Measurements from ENCODE around the gene CRLF2.
"Not testable (repeated sequence)": the region's sequence is repeated elsewhere in the genome, so short reads cannot be mapped to it uniquely, and the experiment has no call there.

The CRLF2 gene

DNA sequence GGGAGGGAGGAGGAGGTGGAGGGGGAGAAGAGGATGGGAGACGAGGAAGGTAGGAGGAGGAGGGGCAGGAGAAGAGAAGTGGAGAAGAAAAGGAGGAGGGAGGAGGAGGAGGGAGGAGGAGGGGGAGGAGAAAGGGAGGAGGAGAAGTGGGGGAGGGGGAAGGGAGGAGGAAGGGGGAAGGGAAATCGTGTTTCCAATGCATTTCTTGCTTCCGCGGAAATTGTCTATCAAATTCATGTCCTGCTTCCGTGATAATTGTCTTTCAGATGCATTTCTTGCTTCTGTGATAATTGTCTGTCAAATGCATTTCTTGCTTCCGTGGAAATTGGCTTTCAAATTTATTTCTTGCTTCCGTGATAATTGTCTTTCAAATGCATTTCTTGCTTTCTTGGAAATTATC is 43.3 kb downstream of the CRLF2 start:
- no peak for DNase-seq (ENCODE audit: low read depth in 2 of 2)

DNA sequence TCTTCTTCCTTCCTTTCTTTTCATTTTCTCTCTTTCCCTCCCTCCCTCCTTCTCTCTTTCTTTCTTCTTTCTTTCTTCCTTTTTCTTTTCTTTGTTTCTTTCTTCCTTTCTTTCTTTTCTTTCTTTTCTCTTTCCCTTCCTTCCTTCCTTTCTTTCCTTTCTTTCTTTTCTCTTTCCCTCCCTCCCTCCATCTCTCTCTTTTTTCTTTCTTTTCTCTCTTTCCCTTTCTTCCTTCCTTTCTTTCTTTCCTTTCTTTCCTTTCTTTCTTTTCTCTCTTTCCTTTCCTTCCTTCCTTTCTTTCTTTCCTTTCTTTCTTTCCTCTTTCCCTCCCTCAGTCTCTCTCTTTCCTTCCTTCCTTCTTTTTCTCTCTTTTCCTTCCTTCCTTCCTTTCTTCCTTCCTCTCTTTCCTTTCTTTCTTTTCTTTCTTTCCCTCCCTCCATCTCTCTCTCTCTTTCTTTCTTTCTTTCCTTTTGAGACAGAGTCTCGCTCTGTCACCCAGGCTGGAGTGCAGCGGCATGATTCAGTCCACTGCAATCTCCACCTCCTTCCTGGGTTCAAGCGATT is 44.4 kb downstream of the CRLF2 start:
- no peak for DNase-seq (ENCODE audit: low read depth in 2 of 2)

DNA sequence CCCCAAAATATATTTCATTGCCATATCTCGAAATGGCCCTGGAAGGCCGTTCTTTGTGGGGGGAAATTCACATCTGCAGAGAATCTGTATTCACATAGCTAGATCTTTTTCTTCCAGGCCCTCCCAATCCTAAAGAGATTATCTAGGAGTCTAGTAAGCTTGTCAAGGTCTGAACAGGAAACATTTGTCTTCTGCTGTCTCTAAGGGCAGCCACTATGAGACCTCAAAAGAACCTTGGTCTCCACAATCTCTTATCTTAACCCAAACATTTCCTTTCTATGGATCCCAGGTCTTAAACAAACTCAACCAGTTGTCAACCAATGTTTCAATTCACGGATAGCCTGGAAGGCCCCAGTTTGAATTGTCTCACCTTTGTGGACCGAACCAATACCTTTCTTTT is 45.0 kb downstream of the CRLF2 start:
- no peak for DNase-seq (ENCODE audit: low read depth in 2 of 2)

DNA sequence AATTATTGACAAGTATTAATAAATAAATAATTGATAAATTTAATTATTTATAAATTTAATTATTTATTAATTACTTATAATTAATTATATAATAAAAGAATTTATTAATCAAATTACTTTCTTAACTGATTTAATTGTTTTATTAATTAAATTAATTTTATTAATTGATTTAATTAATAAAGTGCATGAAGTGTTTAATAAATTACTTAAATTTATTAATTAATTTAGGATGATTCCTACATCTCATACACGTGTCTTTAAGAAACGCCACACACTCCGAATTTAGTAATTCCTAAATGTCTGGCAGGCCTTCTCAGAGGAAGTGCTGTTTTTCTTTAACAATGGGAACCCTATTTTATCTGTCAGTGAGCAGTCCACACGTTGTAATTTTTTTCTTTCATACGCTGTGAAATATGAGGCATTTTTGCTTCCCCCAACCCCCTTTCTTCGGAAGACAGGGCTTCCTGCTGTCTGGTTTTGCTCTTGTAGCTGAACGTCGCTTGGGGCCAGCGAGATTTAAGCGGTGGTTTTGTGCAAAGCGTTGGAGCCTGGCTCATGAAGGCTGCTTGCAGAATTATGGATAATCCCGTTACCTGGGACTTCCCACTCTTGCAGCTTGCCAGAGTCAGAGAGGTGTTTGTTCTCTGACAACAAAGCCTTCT is 46.8 kb downstream of the CRLF2 start:
- DNase-seq (ENCODE audit: low read depth in 2 of 2) = no peak

DNA sequence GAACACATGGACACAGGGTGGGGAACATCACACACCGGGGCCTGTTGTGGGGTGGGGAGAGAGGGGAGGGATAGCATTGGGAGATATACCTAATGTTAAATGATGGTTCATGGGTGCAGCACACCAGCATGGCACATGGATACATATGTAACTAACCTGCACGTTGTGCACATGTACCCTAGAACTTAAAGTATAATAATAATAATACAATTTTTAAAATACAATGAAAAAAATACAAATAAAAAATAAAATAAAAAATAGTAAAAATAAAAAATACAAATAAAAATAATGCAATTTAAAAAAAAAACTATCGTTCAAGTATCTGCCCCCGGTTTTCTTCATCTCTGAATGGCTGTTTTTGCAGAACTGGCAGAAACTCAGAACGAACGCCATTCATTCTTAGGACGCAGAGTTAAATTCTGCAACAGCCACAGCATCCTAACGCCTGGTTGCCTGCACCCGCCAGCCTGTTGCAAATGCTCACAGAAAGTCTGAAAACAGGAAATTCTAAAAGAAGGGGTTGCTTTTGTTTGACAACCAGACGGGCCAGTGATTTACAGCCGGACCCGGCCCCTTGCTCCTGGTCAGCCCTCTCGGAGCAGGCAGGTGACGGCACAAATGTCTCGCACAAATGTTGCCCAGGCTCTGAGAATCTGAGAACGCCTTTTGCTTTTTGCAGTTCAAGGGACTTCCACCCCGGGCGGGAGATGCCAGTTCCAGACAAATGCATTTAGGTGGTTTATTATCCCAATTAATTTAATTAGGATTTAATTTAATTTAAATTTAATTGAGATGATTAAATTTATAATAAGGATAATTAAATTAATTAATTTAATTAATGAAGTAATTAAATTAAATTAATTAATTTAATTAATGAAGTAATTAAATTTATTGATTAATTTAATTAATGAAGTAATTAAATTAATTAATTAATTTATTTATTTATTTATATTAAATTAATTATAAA is 47.8 kb downstream of the CRLF2 start:
- no peak for DNase-seq (ENCODE audit: low read depth in 2 of 2)

DNA sequence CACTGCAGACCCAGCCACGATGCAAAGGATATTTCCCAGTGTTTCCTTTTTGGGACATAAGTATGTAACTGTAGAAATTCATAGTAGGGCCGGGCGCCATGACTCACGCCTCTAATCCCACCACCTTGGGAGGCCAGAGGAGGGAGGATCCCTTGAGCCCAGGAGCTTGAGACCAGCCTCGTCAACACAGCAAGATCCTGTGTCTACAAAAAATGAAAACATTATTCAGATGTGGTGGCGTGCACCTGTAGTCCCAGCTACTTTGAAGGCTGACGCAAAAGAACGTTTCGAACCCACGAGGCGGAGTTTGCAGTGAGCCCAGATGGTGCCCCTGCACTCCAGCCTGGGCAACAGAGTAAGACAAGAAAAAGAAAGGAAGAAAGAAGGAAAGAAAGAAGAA is 49.2 kb downstream of the CRLF2 start:
- DNase-seq (ENCODE audit: low read depth in 2 of 2) = no peak

DNA sequence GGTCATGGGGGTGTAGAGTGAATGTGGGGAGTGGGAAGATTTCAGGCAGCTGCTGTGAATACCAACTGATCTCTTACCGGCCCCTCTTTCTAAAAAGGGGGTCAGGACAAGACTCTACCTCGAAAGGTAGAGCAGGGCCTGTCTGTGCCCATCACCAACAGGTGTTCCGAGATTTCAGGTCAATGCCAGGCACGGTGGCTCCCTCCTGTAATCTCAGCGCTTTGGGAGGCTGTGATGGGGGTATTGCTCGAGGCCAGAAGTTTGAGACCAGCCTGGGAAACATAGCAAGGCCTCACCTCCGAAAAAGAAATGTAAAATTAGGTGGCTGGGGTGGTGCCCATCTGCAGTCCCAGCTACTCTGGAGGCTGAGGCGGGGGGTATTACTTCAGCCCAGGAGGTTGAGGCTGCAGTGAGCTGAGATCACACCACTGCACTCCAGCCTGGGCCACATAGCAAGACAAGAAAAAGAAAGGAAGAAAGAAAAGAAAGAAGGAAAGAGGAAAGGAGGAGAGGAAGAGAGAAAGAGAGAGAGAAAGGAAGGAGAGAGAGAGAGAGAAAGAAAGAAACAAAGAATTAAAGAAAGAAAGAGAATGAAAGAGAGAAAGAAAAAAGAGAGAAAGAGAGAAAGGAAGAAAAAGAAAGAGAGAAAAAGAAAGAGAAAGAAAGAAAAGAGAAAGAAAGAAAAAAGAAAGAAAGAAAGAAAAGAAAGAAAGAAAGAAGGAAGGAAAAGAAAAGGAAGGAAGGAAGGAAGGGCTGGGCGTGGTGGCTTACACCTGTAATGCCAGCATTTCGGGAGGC is 50.1 kb downstream of the CRLF2 start:
- no peak for DNase-seq (ENCODE audit: low read depth in 2 of 2)

DNA sequence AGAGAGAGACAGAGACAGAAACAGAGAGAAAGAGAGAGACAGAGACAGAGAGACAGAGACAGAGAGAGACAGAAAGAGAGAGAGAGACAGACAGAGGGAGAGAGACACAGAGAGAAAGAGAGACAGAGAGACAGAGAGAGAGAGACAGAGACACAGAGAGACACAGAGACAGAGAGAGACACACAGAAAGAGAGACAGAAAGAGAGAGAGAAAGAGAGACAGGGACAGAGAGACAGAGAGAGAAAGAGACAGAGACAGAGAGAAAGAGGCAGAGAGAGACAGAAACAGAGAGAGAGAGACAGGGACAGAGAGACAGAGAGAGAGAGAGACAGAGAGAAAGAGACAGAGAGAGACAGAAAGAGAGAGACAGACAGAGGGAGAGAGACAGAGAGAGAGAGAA is 52.9 kb downstream of the CRLF2 start:
- no peak for DNase-seq (ENCODE audit: low read depth in 2 of 2)

DNA sequence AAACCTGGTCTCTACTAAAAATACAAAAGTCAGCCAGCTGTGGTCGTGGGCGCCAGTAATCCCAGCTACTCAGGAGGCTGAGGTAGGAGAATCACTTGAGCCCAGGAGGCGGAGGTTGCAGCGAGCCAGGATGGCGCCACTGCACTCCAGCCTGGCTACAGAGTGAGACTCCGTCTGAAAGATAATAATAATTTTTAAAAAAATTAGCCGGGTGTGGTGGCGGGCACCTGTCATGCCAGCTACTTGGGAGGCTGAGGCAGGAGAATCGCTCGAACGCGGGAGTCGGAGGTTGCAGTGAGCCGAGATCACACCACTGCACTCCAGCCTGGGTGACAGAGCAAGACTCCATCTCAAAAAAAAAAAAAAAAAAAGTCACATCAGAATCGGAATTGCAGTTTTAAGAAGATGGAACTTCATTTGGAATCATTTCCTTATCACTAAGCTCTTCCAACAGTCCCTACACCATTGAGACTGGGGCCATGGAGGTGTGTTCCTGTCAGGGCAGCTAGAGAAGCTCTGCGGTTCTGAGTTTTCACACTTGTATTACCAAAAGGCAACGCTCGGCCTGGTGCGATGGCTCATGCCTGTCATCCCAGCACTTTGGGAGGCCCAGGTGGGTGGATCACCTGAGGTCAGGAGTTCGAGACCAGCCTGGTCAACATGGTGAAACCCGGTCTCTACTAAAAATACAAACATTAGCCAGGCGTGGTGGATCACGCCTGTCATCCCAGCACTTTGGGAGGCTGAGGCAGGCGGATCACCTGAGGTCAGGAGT is 55.6 kb downstream of the CRLF2 start:
- DNase-seq (ENCODE audit: low read depth in 2 of 2) = not testable (repeated sequence)

DNA sequence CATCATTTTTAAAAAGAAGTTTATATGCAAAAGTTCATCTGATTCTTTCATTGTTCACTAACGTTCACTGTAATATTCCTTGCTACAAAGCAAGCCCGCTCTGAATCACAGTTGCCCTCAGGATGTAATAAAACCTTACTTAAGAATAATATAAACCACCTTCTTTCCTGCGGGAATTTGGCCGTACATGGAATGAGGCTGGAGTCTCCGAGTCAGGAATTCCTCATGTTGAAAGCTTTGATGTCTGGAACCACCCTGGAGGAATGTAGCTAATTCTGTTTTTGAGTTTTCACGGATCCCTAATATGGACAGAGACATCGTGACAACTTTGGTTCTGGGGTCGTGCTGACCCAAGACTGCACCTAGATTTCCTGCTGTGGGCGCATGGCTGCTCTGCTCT is 58.5 kb downstream of the CRLF2 start:
- no peak for DNase-seq (ENCODE audit: low read depth in 2 of 2)

DNA sequence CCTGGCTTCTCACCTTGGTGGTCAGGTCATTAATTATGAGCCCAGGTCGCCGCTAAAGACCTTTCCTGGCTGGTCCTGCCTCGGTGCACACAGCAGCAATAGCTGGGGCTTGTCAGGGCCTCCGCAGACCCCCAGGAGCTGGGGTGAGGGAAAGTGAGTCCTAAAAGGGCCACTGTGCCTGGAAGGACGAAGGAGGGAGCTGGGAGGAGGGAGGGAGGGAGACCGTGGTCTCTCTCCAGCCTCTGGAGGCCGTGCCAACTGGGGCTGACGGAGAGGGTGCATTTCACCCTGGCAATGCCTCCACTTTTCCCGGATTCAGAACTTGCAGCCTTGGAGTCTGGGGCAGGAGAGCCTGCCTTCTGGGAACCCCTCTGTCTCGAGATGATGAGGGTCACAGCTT is 60.4 kb downstream of the CRLF2 start:
- no peak for DNase-seq (ENCODE audit: low read depth in 2 of 2)

DNA sequence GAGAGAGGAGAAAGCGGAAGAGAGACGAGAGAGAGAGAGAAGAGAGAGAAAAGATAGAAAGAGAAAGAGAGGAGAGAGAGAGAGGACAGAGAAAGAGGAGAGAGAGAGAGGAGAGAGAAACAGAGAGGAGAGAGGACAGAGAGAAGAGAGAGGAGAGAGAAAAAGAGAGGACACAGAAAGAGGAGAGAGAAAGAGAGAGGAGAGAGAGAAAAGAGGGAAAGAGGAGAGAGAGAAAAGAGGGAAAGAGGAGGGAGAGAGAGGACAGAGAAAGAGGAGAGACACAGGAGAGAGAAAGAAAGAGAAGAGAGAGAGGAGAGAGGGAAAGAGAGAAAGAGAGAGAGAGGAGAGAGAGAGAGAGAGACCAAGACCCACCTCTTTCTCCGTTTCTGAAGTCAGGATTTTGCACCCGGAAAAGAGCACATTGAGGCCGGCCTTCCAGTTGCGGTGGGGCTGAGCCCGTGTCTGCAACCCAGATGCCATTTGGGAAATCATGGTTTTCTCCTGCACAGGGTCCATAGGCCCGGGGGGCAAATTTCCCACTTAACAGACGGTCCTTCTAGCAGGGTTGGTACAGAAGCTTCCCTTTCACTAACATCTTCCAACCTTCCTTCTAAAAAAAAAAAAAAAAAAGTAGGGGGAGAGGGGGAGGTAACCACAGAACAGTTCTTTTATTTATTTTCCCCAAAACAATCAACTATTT is 60.9 kb downstream of the CRLF2 start:
- DNase-seq (ENCODE audit: low read depth in 2 of 2) = no peak

GRCh38 chrX:1150569-1151347 is 61.7 kb downstream of the CRLF2 start:
- no peak for DNase-seq (ENCODE audit: low read depth in 2 of 2)

DNA sequence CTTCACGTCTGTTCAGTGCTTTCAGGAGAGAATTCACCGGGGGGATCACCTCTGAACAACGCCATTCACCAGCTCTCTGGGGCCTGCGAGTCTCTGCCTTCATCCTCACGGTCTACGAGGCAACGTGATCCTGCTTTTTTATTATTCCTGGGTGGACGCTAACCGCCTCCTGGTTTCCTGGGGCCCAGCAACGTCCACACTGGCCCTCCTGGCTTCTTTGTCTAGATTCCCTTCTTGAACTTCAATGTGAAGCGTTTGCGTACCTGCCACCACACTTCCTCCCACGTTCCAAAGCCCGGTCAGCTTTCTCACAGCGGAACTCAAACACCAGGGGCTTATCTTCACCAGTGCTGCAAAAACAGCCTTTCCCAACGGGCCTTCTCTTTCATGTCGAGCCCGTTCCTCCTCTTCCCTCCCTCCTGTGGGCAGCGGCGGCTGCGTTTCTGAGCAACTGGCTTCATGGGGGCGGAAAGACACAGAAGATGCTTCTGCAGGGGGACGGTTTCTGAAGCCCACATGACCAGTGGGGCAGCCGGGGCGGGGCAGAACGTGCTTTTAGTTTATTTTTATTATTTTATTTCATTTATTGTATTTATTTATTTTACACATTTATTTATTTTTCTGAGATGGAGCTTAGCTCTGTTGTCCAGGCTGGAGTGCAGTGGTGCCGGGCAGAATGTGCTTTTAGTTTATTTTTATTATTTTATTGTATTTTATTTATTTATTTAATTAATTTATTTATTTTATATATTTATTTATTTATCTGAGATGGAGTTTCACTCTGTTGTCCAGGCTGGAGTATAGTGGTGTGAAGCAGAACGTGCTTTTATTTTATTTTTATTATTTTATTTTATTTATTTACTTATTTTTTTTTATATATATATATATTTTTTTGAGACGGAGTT is 64.6 kb downstream of the CRLF2 start:
- DNase-seq (ENCODE audit: low read depth in 2 of 2) = no peak

DNA sequence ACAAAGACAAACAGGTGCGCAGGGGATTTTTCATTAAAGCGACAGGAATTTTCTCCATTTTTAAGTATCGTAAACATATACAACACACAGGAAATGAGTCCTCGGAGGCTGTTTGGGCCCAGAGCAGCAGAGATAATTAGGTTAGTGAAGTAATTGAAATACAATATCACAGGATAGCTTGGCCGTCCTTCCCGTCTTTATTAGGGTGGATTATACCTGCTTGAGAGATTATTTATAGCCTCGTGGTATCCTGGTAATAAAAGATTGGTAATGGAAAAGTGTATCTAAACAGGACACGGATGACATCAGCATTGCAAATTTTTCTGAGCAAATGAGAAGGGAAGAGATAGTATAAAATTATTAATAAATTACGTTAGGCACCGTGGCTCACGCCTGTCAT is 68.2 kb downstream of the CRLF2 start:
- DNase-seq (ENCODE audit: low read depth in 2 of 2) = no peak

All from stimulated activated CD8-positive, alpha-beta memory T cell treated with anti-CD3 and anti-CD28 coated beads, Interleukin-7, amount 100 ng/mL, for 4 hours (primary cell).